ENCODE measurements around the gene MYCL. TPM values are rescaled to one million over a fixed set of nuclear protein-coding genes. Genes with fewer than 3 reads are reported as not detected.

MYCL gene
- total and polyA plus RNA-seq, 4 experiments from 2014 or later: 0.19 to 0.20 TPM; not detected in 2

DNA sequence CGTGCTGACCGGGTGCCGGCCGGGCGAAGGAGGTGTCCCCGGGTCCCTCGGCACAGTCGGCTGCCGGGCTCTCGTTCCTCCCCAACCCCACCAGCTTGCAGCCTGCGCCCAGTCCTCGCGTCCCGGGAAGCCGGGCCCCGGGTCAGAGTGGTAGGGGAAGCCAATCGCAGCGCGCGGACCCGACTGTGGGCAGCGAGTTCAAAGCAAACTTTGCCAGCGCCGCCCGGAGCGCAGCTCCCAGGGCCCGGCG, 328 bp downstream of the MYCL start:
- POLR2A ChIA-PET (ENCODE audit: partially characterized antibody): interaction anchor here (1.5 to 2.6 kb wide), 2 partner anchors 18 to 84 kb away, joined by 3 to 21 read pairs; partner anchors contain the start of gene TRIT1
- Histone ChIP-seq H3K27me3 (ENCODE audit: insufficient read depth, low read length) (peaks cover 9% of the 10 kb centered on the region), H3K4me3 (ENCODE audit: low read length in 2 of 2) (peak overlapping the region in 1 of 2 donors; percentile 28), H3K9me3 (ENCODE audit: control insufficient read depth in 1 of 2, low read length in 2 of 2) (no peaks in the 10 kb centered on the region), H3K27ac (ENCODE audit: low read depth, low read length) (no peak overlapping the region), H3K4me1 (ENCODE audit: insufficient read depth, low read length) (peaks cover 9% of the 10 kb centered on the region), H3K36me3 (ENCODE audit: insufficient read depth, low read length) (no peaks in the 10 kb centered on the region)
- Mint-ChIP-seq H3K27me3 (peaks cover 23 to 41% of the 10 kb centered on the region in 2 donors), H3K27ac (no peak overlapping the region), H3K4me1 (peaks cover 0 to 11% (median 4%) of the 10 kb centered on the region in 4 donors), H3K4me3 (peak overlapping the region in 3 of 8 donors; percentile 49 to 63 (median 54)), H3K36me3 (no peaks in the 10 kb centered on the region), H3K9me3 (peaks cover 0 to 2% (median 0%) of the 10 kb centered on the region in 8 donors)
- intact Hi-C loops (cut with micrococcal nuclease): loop anchor here (5.0 kb wide), 1 partner anchor 71 kb away; no protein-coding TSS in a partner anchor
- CTCF ChIA-PET (ENCODE audit: partially characterized antibody): interaction anchor here (1.3 to 9.3 kb wide), 11 partner anchors 9 to 295 kb away, joined by 3 to 135 read pairs (median 7); no protein-coding TSS in a partner anchor
- DNase-seq: peak in 1 of 5 donors; percentile 7

DNA sequence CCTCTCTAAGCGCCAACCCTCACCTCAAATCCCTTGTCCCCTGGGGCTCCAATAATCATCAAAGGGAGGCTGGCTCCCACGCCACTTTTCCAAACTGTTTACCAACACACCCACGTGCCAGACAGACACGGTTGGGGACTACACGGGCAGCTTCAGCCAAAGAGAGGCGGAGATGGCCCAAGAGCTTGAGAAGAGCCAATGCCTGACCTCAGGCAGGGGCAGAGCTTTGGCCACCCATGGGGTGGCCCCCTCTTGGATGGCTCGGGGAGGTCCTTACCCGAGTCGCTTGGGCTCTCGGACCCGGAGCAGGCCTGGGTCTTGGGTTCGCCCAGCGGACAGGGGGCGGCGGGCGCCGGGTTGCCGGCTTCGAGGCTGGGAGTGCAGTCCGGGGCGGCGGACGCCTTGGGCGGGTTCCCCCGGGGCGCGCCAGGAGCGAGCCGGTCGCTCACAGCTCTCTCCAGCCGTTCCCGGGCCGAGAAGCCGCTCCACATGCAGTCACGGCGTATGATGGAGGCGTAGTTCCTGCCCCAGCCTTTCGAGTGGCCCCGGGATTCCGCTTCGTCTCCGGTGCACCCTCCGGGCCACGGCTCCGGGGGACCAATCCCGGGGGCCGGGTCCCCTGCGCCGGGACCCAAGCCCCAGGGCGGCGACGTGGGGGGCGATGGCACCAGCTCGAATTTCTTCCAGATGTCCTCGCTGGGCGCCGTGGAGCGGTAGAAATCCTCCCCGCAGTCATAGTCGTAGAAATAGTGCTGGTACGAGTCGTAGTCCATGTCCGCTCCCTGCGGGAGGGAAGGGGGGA, 854 bp downstream of the MYCL start:
- ChIA-PET CTCF (ENCODE audit: partially characterized antibody) (interaction anchor here (1.2 to 9.3 kb wide), 5 partner anchors 50 to 294 kb away, joined by 3 to 135 read pairs (median 12); no protein-coding TSS in a partner anchor), POLR2A (ENCODE audit: partially characterized antibody) (interaction anchor here (1.5 to 2.6 kb wide), 2 partner anchors 17 to 84 kb away, joined by 3 to 21 read pairs; partner anchors contain the start of gene TRIT1)
- no peaks in the 10 kb centered on the region for H3K36me3 ChIP-seq (ENCODE audit: insufficient read depth, low read length)
- Mint-ChIP-seq H3K4me3 (peak overlapping the region; percentile 65 to 79 (median 72)), H3K4me1 (peaks cover 0 to 11% (median 4%) of the 10 kb centered on the region in 4 donors), H3K27me3 (peaks cover 21 to 41% of the 10 kb centered on the region in 2 donors), H3K36me3 (no peaks in the 10 kb centered on the region), H3K9me3 (peaks cover 0 to 2% (median 0%) of the 10 kb centered on the region in 8 donors), H3K27ac (no peak overlapping the region)
- H3K27me3 ChIP-seq (ENCODE audit: insufficient read depth, low read length): peaks cover 9% of the 10 kb centered on the region
- H3K4me3 ChIP-seq (ENCODE audit: low read length in 2 of 2): peak overlapping the region in 1 of 2 donors; percentile 28
- no peaks in the 10 kb centered on the region for H3K9me3 ChIP-seq (ENCODE audit: control insufficient read depth in 1 of 2, low read length in 2 of 2)
- peaks cover 9% of the 10 kb centered on the region for H3K4me1 ChIP-seq (ENCODE audit: insufficient read depth, low read length)
- no peak overlapping the region for H3K27ac ChIP-seq (ENCODE audit: low read depth, low read length)
- DNase-seq: peak in 3 of 5 donors; percentile 5 to 14 (median 11)
- intact Hi-C loops (cut with micrococcal nuclease): loop anchor here (5.0 kb wide), 1 partner anchor 71 kb away; no protein-coding TSS in a partner anchor

DNA sequence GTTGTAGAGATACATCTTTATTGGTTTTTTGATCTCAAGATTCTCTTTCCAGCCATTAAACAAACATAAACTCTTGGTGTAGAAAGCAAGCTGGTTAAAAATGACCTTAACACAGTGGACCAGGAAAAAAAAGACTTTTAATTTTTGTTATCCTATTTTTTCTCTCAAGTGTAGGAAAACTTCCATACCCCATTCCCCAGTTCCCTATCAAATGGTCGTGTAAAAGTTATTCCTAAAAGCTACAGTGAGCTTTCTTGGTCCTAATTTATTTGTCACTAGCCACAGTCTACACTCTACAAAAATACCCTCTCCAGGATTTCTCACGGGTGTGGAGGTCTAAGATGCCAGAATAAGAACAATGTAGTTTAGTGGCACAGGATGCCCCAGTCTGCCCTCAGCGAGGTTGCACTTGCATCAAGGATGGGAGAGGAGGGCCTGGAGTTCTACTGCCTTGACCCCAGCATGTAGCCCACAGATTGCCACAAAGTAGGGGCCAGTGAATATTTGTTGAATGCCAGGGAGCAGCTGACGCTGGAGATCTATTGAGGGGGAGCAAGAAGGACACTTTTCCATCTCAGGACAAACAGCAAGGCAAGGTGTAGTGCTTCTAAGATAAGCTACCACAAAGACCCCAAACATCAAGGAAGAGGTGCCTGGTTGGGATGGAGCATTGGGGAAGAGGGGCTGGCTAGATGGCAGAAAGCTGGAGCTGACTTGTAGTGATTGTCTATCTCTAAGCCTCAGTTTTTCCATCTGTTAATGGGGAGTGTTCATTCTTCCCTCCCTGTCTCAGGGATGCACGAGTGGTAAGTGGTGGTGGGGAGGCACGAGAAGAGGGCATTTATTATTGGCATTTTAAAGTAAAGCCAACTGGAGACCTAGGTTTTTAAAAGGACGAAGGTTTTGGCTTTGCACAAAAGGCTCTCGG, 1.8 kb downstream of the MYCL start:
- POLR2A ChIA-PET (ENCODE audit: partially characterized antibody): interaction anchor here (2.6 kb wide), 1 partner anchor 83 kb away, joined by 21 read pairs; no protein-coding TSS in a partner anchor
- peaks cover 9% of the 10 kb centered on the region for H3K27me3 ChIP-seq (ENCODE audit: insufficient read depth, low read length)

DNA sequence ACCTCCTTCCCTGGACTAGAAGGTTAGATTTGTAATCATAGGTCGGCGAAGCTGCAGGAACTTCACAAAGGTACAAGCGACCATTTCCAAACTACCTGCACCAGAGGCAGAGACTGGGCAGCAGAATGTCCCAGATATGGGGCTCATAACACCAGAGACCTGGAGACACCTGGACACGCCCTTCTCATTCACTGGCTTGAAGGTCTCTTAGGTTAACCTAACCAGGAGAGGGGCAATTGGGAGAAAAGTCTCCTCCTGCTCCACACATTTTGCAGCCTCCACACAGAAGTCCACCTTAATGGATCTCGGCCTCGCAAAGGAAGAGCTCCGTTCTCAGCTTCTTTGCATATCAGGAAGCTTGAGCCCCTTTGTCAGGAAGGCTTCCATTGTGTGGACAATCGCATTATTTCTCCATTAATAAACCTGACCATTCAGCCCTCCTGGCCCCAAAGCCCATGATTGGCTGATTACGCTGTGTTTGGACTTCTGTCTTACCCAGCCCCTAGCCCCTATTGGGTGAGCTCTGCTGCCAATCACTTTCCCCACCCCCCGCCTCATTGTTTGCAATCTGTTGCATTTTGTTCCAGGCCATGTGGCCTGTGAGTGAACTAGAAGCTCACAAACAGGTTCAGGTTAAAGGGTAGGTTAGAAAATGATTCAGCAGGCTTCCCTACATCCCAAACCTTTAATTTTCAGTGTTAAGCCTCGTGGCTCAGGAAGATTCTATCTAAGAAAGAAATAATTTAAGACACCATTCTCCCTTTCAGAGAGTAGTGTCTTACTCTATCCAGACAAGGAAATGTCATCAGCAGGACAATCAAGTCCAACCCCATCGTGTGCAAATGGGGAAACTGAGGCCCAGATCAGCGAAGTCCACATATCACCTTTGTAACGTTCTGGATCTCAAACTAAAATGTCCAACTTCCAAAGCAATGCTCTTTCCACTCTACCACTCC, 2.8 kb downstream of the MYCL start:
- Histone ChIP-seq H3K27ac (ENCODE audit: low read depth, low read length) (no peak overlapping the region), H3K9me3 (ENCODE audit: control insufficient read depth in 1 of 2, low read length in 2 of 2) (no peaks in the 10 kb centered on the region), H3K4me3 (ENCODE audit: low read length in 2 of 2) (no peak overlapping the region), H3K36me3 (ENCODE audit: insufficient read depth, low read length) (no peaks in the 10 kb centered on the region), H3K4me1 (ENCODE audit: insufficient read depth, low read length) (peaks cover 9% of the 10 kb centered on the region), H3K27me3 (ENCODE audit: insufficient read depth, low read length) (peaks cover 9% of the 10 kb centered on the region)
- no peaks in the 10 kb centered on the region for H3K36me3 Mint-ChIP-seq
- peaks cover 16 to 35% of the 10 kb centered on the region in 2 donors for H3K27me3 Mint-ChIP-seq
- no peak overlapping the region for H3K27ac Mint-ChIP-seq
- H3K4me3 Mint-ChIP-seq: peak overlapping the region in 1 of 8 donors; percentile 10
- ChIA-PET CTCF (ENCODE audit: partially characterized antibody) (interaction anchor here (0.6 to 9.3 kb wide), 5 partner anchors 11 to 136 kb away, joined by 3 to 135 read pairs (median 3); no protein-coding TSS in a partner anchor), POLR2A (ENCODE audit: partially characterized antibody) (no interaction called here)
- peaks cover 0 to 2% (median 0%) of the 10 kb centered on the region in 8 donors for H3K9me3 Mint-ChIP-seq
- no peak for DNase-seq
- intact Hi-C loops (cut with micrococcal nuclease): no loop called here
- H3K4me1 Mint-ChIP-seq: peaks cover 0 to 11% (median 4%) of the 10 kb centered on the region in 4 donors

More for the DNA sequence above, 1.8 kb downstream of the MYCL start:
- Mint-ChIP-seq H3K36me3 (no peaks in the 10 kb centered on the region), H3K27ac (peak overlapping the region in 1 of 7 donors; percentile 69), H3K4me3 (peak overlapping the region in 7 of 8 donors; percentile 22 to 81 (median 58)), H3K9me3 (peaks cover 0 to 2% (median 0%) of the 10 kb centered on the region in 8 donors), H3K4me1 (peaks cover 0 to 11% (median 4%) of the 10 kb centered on the region in 4 donors), H3K27me3 (peaks cover 17 to 31% of the 10 kb centered on the region in 2 donors)
- Histone ChIP-seq H3K9me3 (ENCODE audit: control insufficient read depth in 1 of 2, low read length in 2 of 2) (no peaks in the 10 kb centered on the region), H3K27ac (ENCODE audit: low read depth, low read length) (no peak overlapping the region), H3K4me3 (ENCODE audit: low read length in 2 of 2) (no peak overlapping the region), H3K4me1 (ENCODE audit: insufficient read depth, low read length) (peaks cover 9% of the 10 kb centered on the region), H3K36me3 (ENCODE audit: insufficient read depth, low read length) (no peaks in the 10 kb centered on the region)
- DNase-seq: no peak
- CTCF ChIA-PET (ENCODE audit: partially characterized antibody): interaction anchor here (1.1 to 9.3 kb wide), 4 partner anchors 10 to 82 kb away, joined by 3 to 135 read pairs (median 16); no protein-coding TSS in a partner anchor
- intact Hi-C loops (cut with micrococcal nuclease): loop anchor here (5.0 kb wide), 1 partner anchor 72 kb away; no protein-coding TSS in a partner anchor

DNA sequence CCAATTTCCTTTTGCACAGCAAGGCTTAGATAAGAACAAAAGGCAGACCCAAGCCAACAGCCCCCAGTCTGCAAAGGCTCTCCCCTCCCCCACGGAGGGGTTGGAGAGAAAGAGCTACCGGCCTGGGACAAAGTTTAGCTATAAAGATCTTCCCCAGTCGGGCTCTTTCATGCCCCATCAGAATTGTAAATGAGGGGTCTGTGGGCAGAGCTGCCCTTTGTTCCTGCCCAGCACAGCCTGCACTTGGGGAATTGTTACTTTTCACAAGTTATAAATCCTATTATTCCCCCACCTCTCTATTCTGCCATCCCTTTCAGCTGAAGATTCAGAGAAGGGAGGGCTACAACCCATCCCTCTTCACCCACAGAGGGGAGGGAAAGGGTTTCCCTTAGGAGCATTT, 3.5 kb downstream of the MYCL start:
- ChIA-PET CTCF (ENCODE audit: partially characterized antibody) (interaction anchor here (9.3 kb wide), 1 partner anchor 80 kb away, joined by 135 read pairs; no protein-coding TSS in a partner anchor), POLR2A (ENCODE audit: partially characterized antibody) (no interaction called here)
- DNase-seq: no peak
- H3K4me3 ChIP-seq (ENCODE audit: low read length in 2 of 2): no peak overlapping the region
- Mint-ChIP-seq H3K27me3 (peaks cover 21 to 39% of the 10 kb centered on the region in 2 donors), H3K4me3 (no peak overlapping the region), H3K4me1 (peaks cover 0 to 11% (median 4%) of the 10 kb centered on the region in 4 donors), H3K36me3 (no peaks in the 10 kb centered on the region), H3K9me3 (peaks cover 0 to 2% (median 0%) of the 10 kb centered on the region in 8 donors), H3K27ac (peak overlapping the region in 1 of 7 donors; percentile 10)
- intact Hi-C loops (cut with micrococcal nuclease): no loop called here
- H3K36me3 ChIP-seq (ENCODE audit: insufficient read depth, low read length): no peaks in the 10 kb centered on the region
- H3K9me3 ChIP-seq (ENCODE audit: control insufficient read depth in 1 of 2, low read length in 2 of 2): no peaks in the 10 kb centered on the region
- no peak overlapping the region for H3K27ac ChIP-seq (ENCODE audit: low read depth, low read length)
- peaks cover 9% of the 10 kb centered on the region for H3K4me1 ChIP-seq (ENCODE audit: insufficient read depth, low read length)
- peaks cover 9% of the 10 kb centered on the region for H3K27me3 ChIP-seq (ENCODE audit: insufficient read depth, low read length)
